ENCODE data around the gene CEP170B.
"Not testable (repeated sequence)": the region's sequence is repeated elsewhere in the genome, so short reads cannot be mapped to it uniquely, and the experiment has no call there.

CEP170B gene

DNA sequence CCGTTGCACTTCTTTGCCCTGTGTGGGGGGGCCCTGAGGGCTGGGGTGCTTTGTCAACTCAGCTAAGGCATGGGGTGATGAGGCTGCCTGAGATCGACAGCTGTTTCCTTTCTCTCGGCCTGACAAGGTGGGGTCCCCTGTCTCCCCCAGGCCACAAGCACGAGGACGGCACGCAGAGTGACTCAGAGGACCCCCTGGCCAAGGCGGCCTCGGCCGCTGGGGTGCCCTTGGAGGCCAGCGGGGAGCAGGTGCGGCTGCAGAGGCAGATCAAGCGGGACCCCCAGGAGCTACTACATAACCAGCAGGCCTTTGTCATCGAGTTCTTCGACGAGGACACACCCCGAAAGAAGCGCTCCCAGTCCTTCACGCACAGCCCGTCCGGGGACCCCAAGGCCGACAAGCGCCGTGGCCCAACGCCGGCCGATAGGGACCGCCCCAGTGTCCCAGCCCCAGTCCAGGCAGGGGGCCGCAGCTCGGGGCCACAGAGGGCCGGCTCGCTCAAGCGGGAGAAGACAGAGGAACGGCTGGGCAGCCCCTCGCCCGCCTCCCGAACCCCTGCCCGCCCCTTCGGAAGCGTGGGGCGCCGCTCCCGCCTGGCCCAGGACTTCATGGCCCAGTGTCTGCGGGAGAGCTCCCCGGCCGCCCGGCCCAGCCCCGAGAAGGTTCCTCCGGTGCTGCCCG, 18.8 kb downstream of the CEP170B start:
- TF ChIP-seq TOX (CRISPR knock-in tag; IDR thresholded peaks at IDR 0.05; ENCODE audit: borderline replicate concordance), result no peak
- TF ChIP-seq, protein P1, sequence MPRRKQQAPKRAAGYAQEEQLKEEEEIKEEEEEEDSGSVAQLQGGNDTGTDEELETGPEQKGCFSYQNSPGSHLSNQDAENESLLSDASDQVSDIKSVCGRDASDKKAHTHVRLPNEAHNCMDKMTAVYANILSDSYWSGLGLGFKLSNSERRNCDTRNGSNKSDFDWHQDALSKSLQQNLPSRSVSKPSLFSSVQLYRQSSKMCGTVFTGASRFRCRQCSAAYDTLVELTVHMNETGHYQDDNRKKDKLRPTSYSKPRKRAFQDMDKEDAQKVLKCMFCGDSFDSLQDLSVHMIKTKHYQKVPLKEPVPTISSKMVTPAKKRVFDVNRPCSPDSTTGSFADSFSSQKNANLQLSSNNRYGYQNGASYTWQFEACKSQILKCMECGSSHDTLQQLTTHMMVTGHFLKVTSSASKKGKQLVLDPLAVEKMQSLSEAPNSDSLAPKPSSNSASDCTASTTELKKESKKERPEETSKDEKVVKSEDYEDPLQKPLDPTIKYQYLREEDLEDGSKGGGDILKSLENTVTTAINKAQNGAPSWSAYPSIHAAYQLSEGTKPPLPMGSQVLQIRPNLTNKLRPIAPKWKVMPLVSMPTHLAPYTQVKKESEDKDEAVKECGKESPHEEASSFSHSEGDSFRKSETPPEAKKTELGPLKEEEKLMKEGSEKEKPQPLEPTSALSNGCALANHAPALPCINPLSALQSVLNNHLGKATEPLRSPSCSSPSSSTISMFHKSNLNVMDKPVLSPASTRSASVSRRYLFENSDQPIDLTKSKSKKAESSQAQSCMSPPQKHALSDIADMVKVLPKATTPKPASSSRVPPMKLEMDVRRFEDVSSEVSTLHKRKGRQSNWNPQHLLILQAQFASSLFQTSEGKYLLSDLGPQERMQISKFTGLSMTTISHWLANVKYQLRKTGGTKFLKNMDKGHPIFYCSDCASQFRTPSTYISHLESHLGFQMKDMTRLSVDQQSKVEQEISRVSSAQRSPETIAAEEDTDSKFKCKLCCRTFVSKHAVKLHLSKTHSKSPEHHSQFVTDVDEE (CRISPR knock-in tag; IDR thresholded peaks at IDR 0.05), result no peak
- TF ChIP-seq, protein P2, sequence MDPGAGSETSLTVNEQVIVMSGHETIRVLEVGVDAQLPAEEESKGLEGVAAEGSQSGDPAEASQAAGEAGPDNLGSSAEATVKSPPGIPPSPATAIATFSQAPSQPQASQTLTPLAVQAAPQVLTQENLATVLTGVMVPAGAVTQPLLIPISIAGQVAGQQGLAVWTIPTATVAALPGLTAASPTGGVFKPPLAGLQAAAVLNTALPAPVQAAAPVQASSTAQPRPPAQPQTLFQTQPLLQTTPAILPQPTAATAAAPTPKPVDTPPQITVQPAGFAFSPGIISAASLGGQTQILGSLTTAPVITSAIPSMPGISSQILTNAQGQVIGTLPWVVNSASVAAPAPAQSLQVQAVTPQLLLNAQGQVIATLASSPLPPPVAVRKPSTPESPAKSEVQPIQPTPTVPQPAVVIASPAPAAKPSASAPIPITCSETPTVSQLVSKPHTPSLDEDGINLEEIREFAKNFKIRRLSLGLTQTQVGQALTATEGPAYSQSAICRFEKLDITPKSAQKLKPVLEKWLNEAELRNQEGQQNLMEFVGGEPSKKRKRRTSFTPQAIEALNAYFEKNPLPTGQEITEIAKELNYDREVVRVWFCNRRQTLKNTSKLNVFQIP (CRISPR knock-in tag; IDR thresholded peaks at IDR 0.05; ENCODE audit: borderline replicate concordance, low read depth), result no peak
- no peak for ATAC-seq

DNA sequence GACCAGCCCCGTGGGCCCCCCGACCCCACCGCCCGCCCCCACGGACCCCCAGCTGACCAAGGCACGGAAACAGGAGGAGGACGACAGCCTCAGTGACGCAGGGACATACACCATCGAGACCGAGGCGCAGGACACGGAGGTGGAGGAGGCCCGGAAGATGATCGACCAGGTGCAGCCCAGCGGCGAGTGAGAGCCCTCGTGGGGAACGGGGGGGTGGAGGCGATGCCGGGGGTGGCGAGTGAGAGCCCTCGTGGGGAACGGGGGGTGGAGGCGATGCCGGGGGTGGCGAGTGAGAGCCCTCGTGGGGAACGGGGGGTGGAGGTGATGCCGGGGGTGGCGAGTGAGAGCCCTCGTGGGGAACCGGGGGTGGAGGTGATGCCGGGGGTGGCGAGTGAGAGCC, 19.3 kb downstream of the CEP170B start:
- ATAC-seq, result not testable (repeated sequence)

DNA sequence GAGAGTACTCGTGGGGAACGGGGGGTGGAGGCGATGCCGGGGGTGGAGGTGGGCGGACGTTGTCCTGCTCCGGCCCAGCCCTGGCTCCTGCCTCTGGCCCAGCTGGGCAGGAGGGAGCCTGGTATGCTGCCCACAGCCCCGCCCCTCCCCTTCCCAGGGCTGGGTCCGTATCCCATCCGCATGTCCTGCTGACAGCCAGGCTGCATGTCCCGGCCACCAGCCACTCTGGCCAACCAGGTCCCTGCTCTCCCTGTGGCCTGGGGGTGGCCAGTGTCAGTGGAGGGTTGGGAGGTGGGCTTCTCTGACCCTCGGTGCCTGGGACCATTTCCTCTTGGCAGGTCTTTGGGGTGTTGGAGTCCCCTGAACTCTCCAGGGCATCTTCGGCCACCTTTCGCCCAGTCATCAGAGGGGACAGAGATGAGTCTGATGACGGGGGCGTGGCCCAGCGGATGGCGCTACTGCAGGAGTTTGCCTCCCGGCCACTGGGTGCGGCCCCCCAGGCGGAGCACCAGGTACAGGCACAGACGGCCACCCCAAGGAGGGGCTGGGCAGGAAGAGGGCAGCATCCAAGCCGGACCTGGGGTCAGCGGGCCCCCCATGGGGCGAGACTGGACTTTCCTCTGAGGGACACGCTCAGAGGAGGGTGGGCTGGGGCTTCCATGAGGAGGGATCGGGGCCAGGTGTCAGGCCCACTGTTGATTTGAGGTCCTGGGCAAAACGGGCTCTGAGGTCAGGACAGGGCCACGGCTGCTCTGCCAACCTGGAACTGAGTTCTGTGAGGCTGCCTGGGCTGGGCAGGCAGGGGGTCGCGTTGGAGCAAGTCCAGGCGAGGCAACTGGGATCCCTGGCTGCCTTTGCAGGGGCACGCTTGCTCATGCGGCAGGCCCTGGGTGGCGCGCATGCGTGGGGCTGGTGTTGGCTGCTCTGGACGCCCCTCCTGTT, 20.2 kb downstream of the CEP170B start:
- TF ChIP-seq, protein P3, sequence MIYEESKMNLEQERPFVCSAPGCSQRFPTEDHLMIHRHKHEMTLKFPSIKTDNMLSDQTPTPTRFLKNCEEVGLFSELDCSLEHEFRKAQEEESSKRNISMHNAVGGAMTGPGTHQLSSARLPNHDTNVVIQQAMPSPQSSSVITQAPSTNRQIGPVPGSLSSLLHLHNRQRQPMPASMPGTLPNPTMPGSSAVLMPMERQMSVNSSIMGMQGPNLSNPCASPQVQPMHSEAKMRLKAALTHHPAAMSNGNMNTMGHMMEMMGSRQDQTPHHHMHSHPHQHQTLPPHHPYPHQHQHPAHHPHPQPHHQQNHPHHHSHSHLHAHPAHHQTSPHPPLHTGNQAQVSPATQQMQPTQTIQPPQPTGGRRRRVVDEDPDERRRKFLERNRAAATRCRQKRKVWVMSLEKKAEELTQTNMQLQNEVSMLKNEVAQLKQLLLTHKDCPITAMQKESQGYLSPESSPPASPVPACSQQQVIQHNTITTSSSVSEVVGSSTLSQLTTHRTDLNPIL (CRISPR knock-in tag; IDR thresholded peaks at IDR 0.05; ENCODE audit: low read depth), result no peak
- TF ChIP-seq SNAI2 (CRISPR knock-in tag; IDR thresholded peaks at IDR 0.05) (no peak), TOX (CRISPR knock-in tag; IDR thresholded peaks at IDR 0.05; ENCODE audit: borderline replicate concordance) (no peak), ZNF8 (CRISPR knock-in tag; IDR thresholded peaks at IDR 0.05) (no peak), RARB (CRISPR knock-in tag; IDR thresholded peaks at IDR 0.05) (no peak), CSDC2 (CRISPR knock-in tag; IDR thresholded peaks at IDR 0.05) (no peak), ZNF70 (CRISPR knock-in tag; IDR thresholded peaks at IDR 0.05) (no peak), OSR1 (CRISPR knock-in tag; IDR thresholded peaks at IDR 0.05) (no peak)
- TF ChIP-seq, protein P1 (CRISPR knock-in tag; IDR thresholded peaks at IDR 0.05), result no peak
- TF ChIP-seq, protein P4, sequence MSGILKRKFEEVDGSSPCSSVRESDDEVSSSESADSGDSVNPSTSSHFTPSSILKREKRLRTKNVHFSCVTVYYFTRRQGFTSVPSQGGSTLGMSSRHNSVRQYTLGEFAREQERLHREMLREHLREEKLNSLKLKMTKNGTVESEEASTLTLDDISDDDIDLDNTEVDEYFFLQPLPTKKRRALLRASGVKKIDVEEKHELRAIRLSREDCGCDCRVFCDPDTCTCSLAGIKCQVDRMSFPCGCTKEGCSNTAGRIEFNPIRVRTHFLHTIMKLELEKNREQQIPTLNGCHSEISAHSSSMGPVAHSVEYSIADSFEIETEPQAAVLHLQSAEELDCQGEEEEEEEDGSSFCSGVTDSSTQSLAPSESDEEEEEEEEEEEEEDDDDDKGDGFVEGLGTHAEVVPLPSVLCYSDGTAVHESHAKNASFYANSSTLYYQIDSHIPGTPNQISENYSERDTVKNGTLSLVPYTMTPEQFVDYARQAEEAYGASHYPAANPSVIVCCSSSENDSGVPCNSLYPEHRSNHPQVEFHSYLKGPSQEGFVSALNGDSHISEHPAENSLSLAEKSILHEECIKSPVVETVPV (CRISPR knock-in tag; IDR thresholded peaks at IDR 0.05), result no peak
- TF ChIP-seq, protein P5, sequence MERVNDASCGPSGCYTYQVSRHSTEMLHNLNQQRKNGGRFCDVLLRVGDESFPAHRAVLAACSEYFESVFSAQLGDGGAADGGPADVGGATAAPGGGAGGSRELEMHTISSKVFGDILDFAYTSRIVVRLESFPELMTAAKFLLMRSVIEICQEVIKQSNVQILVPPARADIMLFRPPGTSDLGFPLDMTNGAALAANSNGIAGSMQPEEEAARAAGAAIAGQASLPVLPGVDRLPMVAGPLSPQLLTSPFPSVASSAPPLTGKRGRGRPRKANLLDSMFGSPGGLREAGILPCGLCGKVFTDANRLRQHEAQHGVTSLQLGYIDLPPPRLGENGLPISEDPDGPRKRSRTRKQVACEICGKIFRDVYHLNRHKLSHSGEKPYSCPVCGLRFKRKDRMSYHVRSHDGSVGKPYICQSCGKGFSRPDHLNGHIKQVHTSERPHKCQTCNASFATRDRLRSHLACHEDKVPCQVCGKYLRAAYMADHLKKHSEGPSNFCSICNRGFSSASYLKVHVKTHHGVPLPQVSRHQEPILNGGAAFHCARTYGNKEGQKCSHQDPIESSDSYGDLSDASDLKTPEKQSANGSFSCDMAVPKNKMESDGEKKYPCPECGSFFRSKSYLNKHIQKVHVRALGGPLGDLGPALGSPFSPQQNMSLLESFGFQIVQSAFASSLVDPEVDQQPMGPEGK (CRISPR knock-in tag; IDR thresholded peaks at IDR 0.05; ENCODE audit: borderline replicate concordance), result no peak
- ATAC-seq, result no peak

Measured in SK-N-SH treated with all-trans-retinoic acid at 6 μM for 48 hours (cell line).